ENCODE data around the gene RPN2. TPM values are rescaled to one million over a fixed set of nuclear protein-coding genes. Genes with fewer than 3 reads are reported as not detected.
A peak's percentile ranks its signal among the peaks of the same experiment; 100 is the strongest.

RPN2 gene
- polyA plus RNA-seq, 1 of the 3 experiments (the other 2 are of a cell fraction) = 420 TPM

GRCh38 chr20:37178839-37179682 lies at the start of gene RPN2, which contains the start of gene MROH8 (continued):
- TF ChIP-seq TEAD4 (IDR thresholded peaks at IDR 0.05; ENCODE audit: borderline replicate concordance, insufficient read depth) = no peak; the same call in 1 of the 2 replicates
- TF ChIP-seq EZH2phosphoT487 (IDR thresholded peaks at IDR 0.05; ENCODE audit: borderline replicate concordance, low read depth) = no peak
- TF ChIP-seq IRF3 (IDR thresholded peaks at IDR 0.05; ENCODE audit: low read depth, low read length) = peak; percentile 83
- peak; percentile 52 for TF ChIP-seq ELF1 (IDR thresholded peaks at IDR 0.05)
- TF ChIP-seq GATA2 (CRISPR knock-in tag; IDR thresholded peaks at IDR 0.05) = no peak
- no peak for TF ChIP-seq REST (IDR thresholded peaks at IDR 0.05; ENCODE audit: low read depth, low read length)
- TF ChIP-seq SMC3 (IDR thresholded peaks at IDR 0.05; ENCODE audit: low read depth, low read length) = no peak

- peaks cover 0 to 3% of the 10 kb centered on the region in 2 experiments; a peak in 1 of 4 replicates for H3K4me1 ChIP-seq (ENCODE audit: control insufficient read depth in 1 of 2, insufficient read depth in 2 of 2, low read depth in 1 of 2, low read length in 1 of 2)
- WGBS (ENCODE audit: low lambda C conversion rate) = 87% methylated on average over 3 of the region's 3 CpGs
- ChIA-PET CTCF (no interaction called here), POLR2A (no interaction called here)
- H3K27ac ChIP-seq (ENCODE audit: low read depth in 2 of 2, low read length in 1 of 2) = no peak overlapping the region
- DNase-seq = no peak
- H3K9me2 ChIP-seq = no peaks in the 10 kb centered on the region
- TF ChIP-seq CTCF (IDR thresholded peaks at IDR 0.05) = no peak
- TF ChIP-seq SIN3A (IDR thresholded peaks at IDR 0.05; ENCODE audit: borderline replicate concordance, low read depth, low read length) = no peak
- no peak for TF ChIP-seq REST (IDR thresholded peaks at IDR 0.05; ENCODE audit: low read depth, low read length)
- no peak for TF ChIP-seq TAF1 (IDR thresholded peaks at IDR 0.05; ENCODE audit: borderline replicate concordance, low read depth, low read length)
- TF ChIP-seq JUND (IDR thresholded peaks at IDR 0.05) = no peak
- TF ChIP-seq FOSL2 (IDR thresholded peaks at IDR 0.05; ENCODE audit: borderline replicate concordance, low read depth) = no peak
- no peak for TF ChIP-seq MAX (IDR thresholded peaks at IDR 0.05; ENCODE audit: low read depth)
- no peak for TF ChIP-seq RAD21 (IDR thresholded peaks at IDR 0.05; ENCODE audit: low read length)
- no peak for TF ChIP-seq PBX3 (IDR thresholded peaks at IDR 0.05)
- TF ChIP-seq TCF12 (IDR thresholded peaks at IDR 0.05) = no peak
- no peak for TF ChIP-seq FOXJ3 (CRISPR knock-in tag; IDR thresholded peaks at IDR 0.05)
- no peaks in the 10 kb centered on the region for H3K27me3 ChIP-seq (ENCODE audit: insufficient read depth)
- no peaks in the 10 kb centered on the region for H3K9me3 ChIP-seq
- H3K4me3 ChIP-seq (ENCODE audit: low read depth in 2 of 2, low read length in 1 of 2) = no peak overlapping the region
- H3K9ac ChIP-seq = no peak overlapping the region
- no peaks in the 10 kb centered on the region for H3F3A ChIP-seq (replicated peaks; ENCODE audit: insufficient read depth)
- no peak overlapping the region for H3K4me2 ChIP-seq
- no peaks in the 10 kb centered on the region for H3K36me3 ChIP-seq (replicated peaks in 1 of 2; ENCODE audit: control insufficient read depth in 1 of 2, insufficient read depth in 2 of 2, low read length in 1 of 2)
- H3K79me2 ChIP-seq (ENCODE audit: insufficient read depth) = no peaks in the 10 kb centered on the region
- H2AFZ ChIP-seq (ENCODE audit: low read depth) = no peak overlapping the region
- no peaks in the 10 kb centered on the region for H4K20me1 ChIP-seq (ENCODE audit: insufficient read depth)
Measured at GRCh38 chr20:37131486-37131885, 47.6 kb upstream of the RPN2 start.
